Naive thymus-derived CD8-positive, alpha-beta T cell (primary cell): ENCODE data around the gene GNG8. TPM values are rescaled to one million over a fixed set of nuclear protein-coding genes. Genes with fewer than 3 reads are reported as not detected.

Experiments
- ATAC-seq, 2 donors: fragments of 150-1000 bp; cut with Tn5 transposase in 1 of 2; sonication (Bioruptor Pico), chemical (Tn5 transposase) in 1 of 2; 1 replicate in 1 of 2; 2 replicates in 1 of 2; pipeline ENCODE4 v1.10.0; 2021; ENCODE audit warnings: mild to moderate bottlenecking in 2 of 2, moderate library complexity in 2 of 2
- POLR2A ChIA-PET: fragments of 350-600 bp; sonication (Branson Sonifier 250); formaldehyde crosslinking; loops from one replicate; lab custom pipeline; 2021; ENCODE audit warnings: antibody characterized with exemption; lab: Charles Lee
- DNase-seq, 10 donors: peaks; one replicate each; pipeline versions ENCODE4 v3.0.0 to v3.0.0-alpha.2; 2020 to 2022
- H3K27ac Mint-ChIP-seq, 10 donors: one replicate each; pipeline ENCODE4 v1.8.0; 2020 to 2022; ENCODE audit warnings: mild to moderate bottlenecking in 10 of 10, mixed read lengths in 10 of 10, moderate library complexity in 4 of 10, inconsistent platforms in 1 of 10
- H3K27me3 Mint-ChIP-seq, 5 donors: one replicate each; pipeline ENCODE4 v1.8.0; 2021 to 2022; ENCODE audit warnings: mixed read lengths in 5 of 5
- H3K36me3 Mint-ChIP-seq, 3 donors: one replicate each; pipeline ENCODE4 v1.8.0; 2020 to 2022; ENCODE audit warnings: mixed read lengths in 3 of 3, mild to moderate bottlenecking in 2 of 3, inconsistent platforms in 1 of 3
- H3K4me1 Mint-ChIP-seq, 4 donors: one replicate each; pipeline ENCODE4 v1.8.0; 2021 to 2022; ENCODE audit warnings: mixed read lengths in 4 of 4
- H3K4me3 Mint-ChIP-seq, 10 donors: one replicate each; pipeline ENCODE4 v1.8.0; 2020 to 2022; ENCODE audit warnings: mild to moderate bottlenecking in 10 of 10, mixed read lengths in 10 of 10, moderate library complexity in 6 of 10, inconsistent platforms in 1 of 10
- H3K9me3 Mint-ChIP-seq, 9 donors: one replicate each; pipeline ENCODE4 v1.8.0; 2020 to 2022; ENCODE audit warnings: mixed read lengths in 9 of 9, mild to moderate bottlenecking in 3 of 9, inconsistent platforms in 1 of 9, moderate library complexity in 1 of 9
- polyA plus RNA-seq, 3 donors: library from polyadenylated mRNA; unstranded; fragments of 300-500 nt; fragmentation: Illumina TruSeq; gene quantifications; one replicate each; pipeline ENCODE4 v1.2.3, GENCODE V29; 2021
- total RNA-seq, 8 experiments: library from RNA in 2 of 8; stranded (reverse) in 2 of 8; gene quantifications; one replicate each; pipeline ENCODE4 v1.2.3 and lab custom pipeline; 2021 to 2026

The GNG8 gene
- total and polyA plus RNA-seq, 5 experiments from 2014 or later = not detected

- ATAC-seq (no peak), DNase-seq (peak in 1 of 10 donors; percentile 14)
- Mint-ChIP-seq H3K9me3 (no peaks in the 10 kb centered on the region), H3K4me1 (peaks cover 34 to 82% (median 60%) of the 10 kb centered on the region in 4 donors), H3K36me3 (peaks cover 0 to 55% (median 12%) of the 10 kb centered on the region in 3 donors), H3K27ac (peak overlapping the region in 6 of 10 donors; percentile 35 to 77 (median 56)), H3K27me3 (no peaks in the 10 kb centered on the region), H3K4me3 (peak overlapping the region in 3 of 10 donors; percentile 0 to 30 (median 5))
- POLR2A ChIA-PET = interaction anchor here (2.7 kb wide), 1 partner anchor 11 kb away, joined by 14 read pairs; no protein-coding TSS in a partner anchor
These were observed 29.1 kb downstream of the GNG8 start for GRCh38 chr19:46606681-46607447.

DNA sequence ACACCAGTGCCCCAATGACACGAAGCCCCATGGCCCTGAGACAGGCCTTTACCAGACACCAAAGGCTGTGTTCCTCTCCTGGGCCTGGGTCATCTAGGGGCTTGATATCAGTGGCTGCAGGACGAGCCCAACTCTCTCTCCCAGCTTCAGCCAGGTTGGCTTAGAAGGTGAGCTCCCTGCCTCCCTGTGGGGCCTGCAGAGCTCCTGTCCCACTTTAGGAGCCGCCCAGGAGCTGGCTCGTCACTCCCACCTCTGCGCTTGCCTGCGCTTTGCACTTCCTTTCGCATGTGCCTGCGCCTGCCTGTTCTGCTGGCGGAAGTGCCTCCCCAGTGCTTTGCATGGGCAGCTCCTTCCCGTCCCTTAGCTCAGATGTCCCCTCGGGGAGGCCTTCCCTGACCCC is 30.0 kb downstream of the GNG8 start:
- H3K27ac Mint-ChIP-seq = peak overlapping the region in 9 of 10 donors; percentile 11 to 77 (median 46)
- H3K4me1 Mint-ChIP-seq = peaks cover 26 to 74% (median 55%) of the 10 kb centered on the region in 4 donors
- POLR2A ChIA-PET = interaction anchor here (2.7 kb wide), 1 partner anchor 12 kb away, joined by 14 read pairs; no protein-coding TSS in a partner anchor
- H3K4me3 Mint-ChIP-seq = peak overlapping the region in 2 of 10 donors; percentile 5 to 24
- H3K9me3 Mint-ChIP-seq = no peaks in the 10 kb centered on the region
- ATAC-seq (no peak), DNase-seq (peak in 1 of 10 donors; percentile 12)
- H3K27me3 Mint-ChIP-seq = no peaks in the 10 kb centered on the region
- peaks cover 0 to 53% (median 12%) of the 10 kb centered on the region in 3 donors for H3K36me3 Mint-ChIP-seq

DNA sequence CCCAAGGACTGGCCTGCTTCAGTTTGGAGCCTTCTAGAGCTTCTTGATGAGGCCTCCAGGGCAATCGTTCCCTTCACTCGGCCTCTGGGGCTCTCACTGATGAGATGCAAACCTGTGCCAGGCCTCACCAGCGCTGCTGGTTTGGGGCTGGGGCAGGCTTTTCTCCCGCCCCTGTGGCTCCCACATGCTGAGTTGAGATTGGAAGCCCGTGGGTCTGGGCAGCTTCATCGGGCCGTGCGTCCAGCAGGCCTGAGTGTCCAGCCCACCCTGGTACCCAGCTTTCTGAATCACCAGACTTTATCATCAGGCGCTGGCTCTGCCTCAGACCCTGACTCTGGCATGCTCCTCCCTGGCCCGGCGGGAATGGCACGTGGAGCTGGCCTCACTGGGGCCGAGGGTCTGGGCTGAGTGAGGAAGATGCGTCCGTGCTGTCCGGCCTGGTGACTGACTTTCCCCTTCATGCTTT is 30.6 kb downstream of the GNG8 start:
- no peak for ATAC-seq
- Mint-ChIP-seq H3K9me3 (peaks cover 0 to 3% (median 0%) of the 10 kb centered on the region in 9 donors), H3K4me1 (peaks cover 24 to 69% (median 50%) of the 10 kb centered on the region in 4 donors), H3K36me3 (peaks cover 0 to 49% (median 12%) of the 10 kb centered on the region in 3 donors), H3K27ac (peak overlapping the region in 3 of 10 donors; percentile 11 to 66 (median 32)), H3K27me3 (peaks cover 0 to 2% (median 0%) of the 10 kb centered on the region in 5 donors), H3K4me3 (no peak overlapping the region)
- DNase-seq = peak in 1 of 10 donors; percentile 15
- POLR2A ChIA-PET = interaction anchor here (0.5 to 2.7 kb wide), 2 partner anchors 12 to 66 kb away, joined by 4 to 14 read pairs; no protein-coding TSS in a partner anchor

GRCh38 chr19:46604781-46605355 is 31.1 kb downstream of the GNG8 start:
- Mint-ChIP-seq H3K4me1 (peaks cover 28 to 69% (median 51%) of the 10 kb centered on the region in 4 donors), H3K36me3 (peaks cover 0 to 45% (median 12%) of the 10 kb centered on the region in 3 donors), H3K4me3 (peak overlapping the region in 1 of 10 donors; percentile 30), H3K9me3 (peaks cover 0 to 3% (median 0%) of the 10 kb centered on the region in 9 donors), H3K27me3 (peaks cover 0 to 2% (median 0%) of the 10 kb centered on the region in 5 donors), H3K27ac (peak overlapping the region in 5 of 10 donors; percentile 6 to 50 (median 43))
- DNase-seq (no peak), ATAC-seq (no peak)
- POLR2A ChIA-PET = interaction anchor here (0.5 to 2.7 kb wide), 2 partner anchors 13 to 65 kb away, joined by 4 to 14 read pairs; no protein-coding TSS in a partner anchor

DNA sequence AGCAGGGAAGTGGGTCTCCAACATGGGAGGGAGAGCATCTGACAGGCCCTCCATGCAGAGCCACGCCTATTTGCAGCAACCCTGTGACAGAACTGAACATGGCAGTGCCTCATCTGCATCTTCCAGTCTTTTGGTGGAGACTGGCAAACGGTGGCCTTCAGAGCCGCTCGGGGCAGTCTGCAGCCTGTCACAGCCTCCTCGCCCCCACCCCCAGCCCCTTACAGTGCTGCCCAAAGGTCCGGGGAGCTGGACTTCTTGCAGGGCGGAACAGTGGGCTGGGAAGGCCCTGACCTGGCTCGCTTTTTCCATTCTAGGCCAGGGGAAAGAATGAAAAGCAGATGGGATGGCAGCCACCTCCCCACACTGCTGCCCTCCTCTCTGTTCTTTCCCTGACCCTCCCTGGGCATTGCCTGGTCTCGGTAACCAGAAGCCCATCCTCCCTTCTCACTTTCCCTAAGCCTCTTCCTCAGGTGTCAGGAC is 32.2 kb downstream of the GNG8 start:
- H3K4me1 Mint-ChIP-seq = peaks cover 22 to 62% (median 46%) of the 10 kb centered on the region in 4 donors
- peaks cover 0 to 2% (median 0%) of the 10 kb centered on the region in 5 donors for H3K27me3 Mint-ChIP-seq
- peak in 1 of 10 donors; percentile 14 for DNase-seq
- H3K9me3 Mint-ChIP-seq = peaks cover 0 to 3% (median 2%) of the 10 kb centered on the region in 9 donors
- no peak for ATAC-seq
- POLR2A ChIA-PET = interaction anchor here (6.8 kb wide), 1 partner anchor 8 kb away, joined by 145 read pairs; no protein-coding TSS in a partner anchor
- peak overlapping the region in 9 of 10 donors; percentile 91 to 100 (median 97) for H3K27ac Mint-ChIP-seq
- peak overlapping the region; percentile 94 to 100 (median 98) for H3K4me3 Mint-ChIP-seq
- H3K36me3 Mint-ChIP-seq = peaks cover 0 to 35% (median 6%) of the 10 kb centered on the region in 3 donors

GRCh38 chr19:46603195-46603637 is 32.8 kb downstream of the GNG8 start:
- Mint-ChIP-seq H3K9me3 (peaks cover 0 to 9% (median 6%) of the 10 kb centered on the region in 9 donors), H3K27ac (peak overlapping the region; percentile 91 to 100 (median 96)), H3K27me3 (peaks cover 0 to 2% (median 0%) of the 10 kb centered on the region in 5 donors), H3K4me3 (peak overlapping the region; percentile 94 to 100 (median 98)), H3K36me3 (peaks cover 0 to 30% (median 5%) of the 10 kb centered on the region in 3 donors), H3K4me1 (peaks cover 25 to 61% (median 45%) of the 10 kb centered on the region in 4 donors)
- ATAC-seq (no peak), DNase-seq (peak in 1 of 10 donors; percentile 15)
- POLR2A ChIA-PET = interaction anchor here (1.4 to 6.8 kb wide), 2 partner anchors 8 to 21 kb away, joined by 3 to 145 read pairs; no protein-coding TSS in a partner anchor

GRCh38 chr19:46602392-46603194 is 33.4 kb downstream of the GNG8 start:
- H3K9me3 Mint-ChIP-seq = peaks cover 0 to 11% (median 9%) of the 10 kb centered on the region in 9 donors
- peak overlapping the region; percentile 91 to 100 (median 98) for H3K27ac Mint-ChIP-seq
- H3K27me3 Mint-ChIP-seq = peaks cover 0 to 2% (median 0%) of the 10 kb centered on the region in 5 donors
- DNase-seq = peak in 2 of 10 donors; percentile 17 to 19
- H3K4me3 Mint-ChIP-seq = peak overlapping the region; percentile 94 to 100 (median 98)
- POLR2A ChIA-PET = interaction anchor here (0.5 to 6.8 kb wide), 8 partner anchors 9 to 753 kb away, joined by 3 to 145 read pairs (median 12); partner anchors contain the start of gene DACT3
- no peak for ATAC-seq
- H3K4me1 Mint-ChIP-seq = peaks cover 26 to 61% (median 42%) of the 10 kb centered on the region in 4 donors
- H3K36me3 Mint-ChIP-seq = peaks cover 0 to 24% (median 2%) of the 10 kb centered on the region in 3 donors

- POLR2A ChIA-PET = interaction anchor here (0.5 to 6.8 kb wide), 22 partner anchors 10 to 773 kb away, joined by 3 to 145 read pairs (median 5); partner anchors contain the start of gene DACT3
- peak in 2 of 10 donors; percentile 8 to 20 for DNase-seq
- H3K4me1 Mint-ChIP-seq = peaks cover 26 to 63% (median 40%) of the 10 kb centered on the region in 4 donors
- ATAC-seq = no peak
- H3K36me3 Mint-ChIP-seq = peaks cover 0 to 14% (median 0%) of the 10 kb centered on the region in 3 donors
- peak within 1 kb of the TSS; percentile 95 to 100 (median 98) for H3K4me3 Mint-ChIP-seq
- peaks cover 0 to 2% (median 0%) of the 10 kb centered on the region in 5 donors for H3K27me3 Mint-ChIP-seq
- peaks cover 0 to 11% (median 9%) of the 10 kb centered on the region in 9 donors for H3K9me3 Mint-ChIP-seq
- H3K27ac Mint-ChIP-seq = peak within 1 kb of the TSS; percentile 100
These were observed 34.4 kb downstream of the GNG8 start, which contains the start of gene CALM3 for GRCh38 chr19:46601318-46602224. Gene CALM3 (plus strand): TSS chr19:46601330. CDS start chr19:46601435, 105 bp downstream.

DNA sequence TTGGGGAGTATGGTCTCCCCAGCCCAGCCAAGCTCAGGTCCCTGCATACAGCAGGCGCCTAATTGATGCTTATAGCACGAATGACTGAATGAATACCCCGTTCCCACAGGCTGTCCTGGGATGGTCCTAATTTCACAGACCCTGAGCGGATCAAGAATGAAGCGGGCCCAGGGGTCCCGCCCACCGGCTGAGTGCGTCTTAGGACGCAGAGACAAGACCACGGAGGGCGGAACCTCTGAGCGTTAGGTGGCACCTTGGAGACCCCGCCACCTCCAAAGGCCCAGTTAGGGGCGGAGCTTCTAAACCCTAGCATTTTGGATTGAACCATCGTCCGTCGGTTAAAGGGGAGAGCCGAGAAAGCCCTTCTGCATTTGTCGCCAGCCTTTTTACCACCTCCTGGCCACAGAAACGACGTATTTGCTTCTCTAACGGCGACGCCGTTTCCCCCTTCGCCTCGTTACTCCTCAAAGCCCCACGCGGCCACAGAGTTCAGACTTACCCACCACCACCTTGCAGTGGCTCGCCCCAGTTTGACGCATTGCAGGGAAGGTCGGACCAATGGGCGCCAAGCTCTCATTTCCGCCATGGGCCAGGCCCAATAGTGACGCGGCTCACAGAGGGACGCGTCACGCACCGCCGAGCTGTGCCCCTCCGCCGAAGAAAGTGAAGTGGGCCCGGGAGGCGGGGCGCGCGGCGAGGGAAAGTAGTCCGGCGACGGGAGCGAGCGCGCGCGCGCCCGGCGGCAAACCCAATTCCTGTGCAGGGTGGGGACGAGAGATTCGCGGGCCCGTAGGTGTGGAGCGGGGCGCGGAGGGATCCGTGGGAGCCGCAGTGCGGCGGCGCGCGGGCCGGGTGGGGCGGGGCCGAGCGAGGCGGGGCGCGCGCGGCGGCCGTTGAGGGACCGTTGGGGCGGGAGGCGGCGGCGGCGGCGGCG is 35.4 kb downstream of the GNG8 start:
- H3K9me3 Mint-ChIP-seq = peaks cover 0 to 11% (median 9%) of the 10 kb centered on the region in 9 donors
- H3K4me3 Mint-ChIP-seq = peak overlapping the region; percentile 95 to 100 (median 98)
- H3K27ac Mint-ChIP-seq = peak overlapping the region; percentile 100
- DNase-seq (peak; percentile 93 to 100 (median 98)), ATAC-seq (peak; percentile 85)
- POLR2A ChIA-PET = interaction anchor here (0.7 to 6.8 kb wide), 25 partner anchors 9 to 1655 kb away, joined by 3 to 145 read pairs (median 4); partner anchors contain the start of genes CARD8, DACT3, FBXO46 and FKRP
- H3K4me1 Mint-ChIP-seq = peaks cover 22 to 60% (median 35%) of the 10 kb centered on the region in 4 donors
- H3K27me3 Mint-ChIP-seq = peaks cover 0 to 2% (median 0%) of the 10 kb centered on the region in 5 donors
- H3K36me3 Mint-ChIP-seq = peaks cover 0 to 4% (median 0%) of the 10 kb centered on the region in 3 donors
